Left kidney (tissue), 2 donors: ENCODE measurements around the gene ADCY10. TPM values are rescaled to one million over a fixed set of nuclear protein-coding genes. Genes with fewer than 3 reads are reported as not detected.

Experiments used
- DNase-seq: peaks from one replicate; pipeline ENCODE4 v3.0.0-alpha.2; 2013
- polyA plus RNA-seq: library from polyadenylated mRNA; unstranded; fragments of 120-200 nt; gene quantifications from one replicate; pipeline ENCODE4 v1.2.1, GENCODE V29; 2013; ENCODE audit not compliant: insufficient read length

Gene ADCY10
- polyA plus RNA-seq, 1 donor, result 0.83 TPM

DNA sequence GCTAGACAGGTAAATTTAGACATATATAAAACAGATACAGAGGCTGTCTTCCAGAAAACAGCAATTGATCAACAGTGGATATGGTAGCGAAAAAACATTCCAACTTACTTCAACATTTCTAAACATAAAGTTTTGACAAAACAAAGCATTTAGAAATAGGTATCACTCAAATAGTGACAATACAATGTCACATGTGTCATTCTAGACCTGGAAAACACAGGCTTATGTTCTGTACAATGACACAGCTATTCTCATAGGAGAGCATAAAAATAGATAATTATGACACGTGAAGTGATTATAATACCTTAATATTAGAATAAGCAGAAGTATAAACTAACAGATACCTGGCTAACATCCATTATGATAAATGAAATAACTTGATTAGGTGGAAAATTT lies 14.5 kb upstream of the ADCY10 start:
- DNase-seq, result no peak

DNA sequence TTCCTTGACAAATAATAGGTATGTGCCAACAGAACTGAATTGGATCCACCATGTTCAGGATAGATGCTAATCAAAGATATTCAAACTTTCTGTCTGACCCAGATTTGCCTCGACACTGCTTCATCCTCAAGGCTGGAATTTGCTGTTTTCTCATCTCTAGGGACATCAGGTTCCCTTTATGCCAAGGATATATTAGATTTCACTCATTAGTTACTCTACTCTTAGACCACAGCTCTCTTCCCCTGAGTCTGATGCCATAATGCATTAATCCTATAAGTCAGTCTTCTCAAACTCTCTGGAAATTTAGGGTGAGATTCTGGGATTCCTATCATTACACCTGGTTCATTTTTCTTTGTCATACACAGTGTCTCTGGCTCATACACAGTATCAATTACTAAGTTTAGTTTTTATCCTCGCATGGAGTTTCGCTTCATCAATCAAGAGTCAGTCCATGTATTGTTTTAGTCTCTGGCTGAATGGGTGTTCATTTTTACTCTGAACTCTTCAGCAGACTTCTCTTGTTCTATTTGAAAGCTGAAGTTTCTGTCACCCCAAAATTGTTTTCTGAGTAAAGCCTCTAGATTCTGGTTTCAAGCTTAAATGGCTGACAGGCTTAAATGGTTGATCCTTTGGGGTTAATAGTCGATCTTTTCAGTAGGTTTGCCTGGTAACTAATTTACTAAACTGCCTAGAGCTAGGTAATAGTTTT lies 13.3 kb upstream of the ADCY10 start:
- DNase-seq, result no peak

DNA sequence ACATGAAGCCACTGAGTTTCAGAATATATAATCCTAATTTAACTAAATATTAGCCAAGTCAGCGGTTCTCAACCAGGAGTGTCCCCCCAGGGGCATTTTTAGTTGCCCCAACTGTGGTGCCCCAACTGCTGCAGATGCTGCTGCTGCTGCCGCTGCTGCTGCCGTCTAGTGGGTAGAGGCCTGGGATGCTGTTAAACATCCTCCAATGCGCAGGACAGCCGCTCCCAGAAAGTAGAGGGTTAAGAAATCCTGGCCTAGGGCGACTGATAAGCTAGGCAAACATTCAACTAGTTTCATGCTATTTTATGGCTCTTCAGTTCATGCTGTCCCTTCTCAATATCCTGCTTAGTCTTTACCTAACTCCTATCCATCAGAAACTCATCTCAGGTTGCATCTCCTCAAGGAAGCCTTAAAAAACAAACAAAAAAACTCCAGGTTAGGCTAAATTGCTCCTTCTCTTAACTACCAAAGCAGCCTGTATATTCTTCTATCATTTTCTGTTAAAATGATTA lies 12.6 kb upstream of the ADCY10 start:
- DNase-seq, result no peak

DNA sequence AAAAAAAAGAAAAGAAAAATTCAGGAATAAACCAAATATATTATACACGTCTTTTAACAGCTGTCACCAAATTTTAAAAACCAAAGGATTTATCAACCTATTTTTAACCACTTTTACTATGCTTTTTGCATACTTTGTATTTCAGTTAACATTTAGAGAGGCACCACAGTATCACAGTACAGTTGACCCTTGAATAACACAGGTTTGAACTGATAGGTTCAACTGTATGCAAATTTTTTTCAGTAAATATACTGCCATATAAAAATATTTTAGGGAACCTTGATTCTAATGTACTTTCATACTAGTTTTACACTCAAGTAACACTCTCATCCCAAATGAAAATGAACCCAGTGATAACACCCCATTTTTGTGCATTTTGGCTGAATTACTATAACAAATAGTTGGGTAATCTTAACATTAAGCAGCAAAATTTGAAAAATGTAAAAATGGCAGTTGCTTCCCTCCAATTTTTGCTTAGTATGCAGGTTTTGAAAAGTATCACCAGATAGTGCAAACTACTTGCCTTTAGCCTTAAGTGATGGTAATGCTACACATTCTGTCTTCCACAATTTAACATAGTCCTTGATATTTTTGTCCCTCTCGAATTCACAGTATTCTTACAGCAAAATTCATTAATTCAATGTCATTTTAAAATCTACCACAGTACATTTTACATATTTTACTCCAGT lies 10.8 kb upstream of the ADCY10 start:
- DNase-seq, result no peak

DNA sequence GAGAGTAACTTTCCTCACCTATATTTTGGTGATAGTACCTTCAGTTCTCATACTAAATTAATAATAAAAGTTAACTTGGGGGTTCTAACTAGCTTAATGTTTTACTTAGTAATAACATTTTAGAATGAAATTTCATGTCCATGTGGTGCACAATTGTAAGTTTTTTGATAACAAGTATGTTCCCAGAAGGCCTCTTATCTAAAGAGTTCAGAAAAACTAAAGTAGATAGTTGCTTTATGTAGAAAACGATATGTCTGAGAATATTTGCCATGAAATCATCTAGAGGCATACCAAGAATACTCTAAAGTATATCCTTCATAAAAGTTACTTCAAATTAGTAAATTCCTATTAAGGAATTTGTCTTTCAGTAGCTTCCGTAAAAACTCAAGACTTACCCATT lies 10.2 kb upstream of the ADCY10 start:
- DNase-seq, result no peak

DNA sequence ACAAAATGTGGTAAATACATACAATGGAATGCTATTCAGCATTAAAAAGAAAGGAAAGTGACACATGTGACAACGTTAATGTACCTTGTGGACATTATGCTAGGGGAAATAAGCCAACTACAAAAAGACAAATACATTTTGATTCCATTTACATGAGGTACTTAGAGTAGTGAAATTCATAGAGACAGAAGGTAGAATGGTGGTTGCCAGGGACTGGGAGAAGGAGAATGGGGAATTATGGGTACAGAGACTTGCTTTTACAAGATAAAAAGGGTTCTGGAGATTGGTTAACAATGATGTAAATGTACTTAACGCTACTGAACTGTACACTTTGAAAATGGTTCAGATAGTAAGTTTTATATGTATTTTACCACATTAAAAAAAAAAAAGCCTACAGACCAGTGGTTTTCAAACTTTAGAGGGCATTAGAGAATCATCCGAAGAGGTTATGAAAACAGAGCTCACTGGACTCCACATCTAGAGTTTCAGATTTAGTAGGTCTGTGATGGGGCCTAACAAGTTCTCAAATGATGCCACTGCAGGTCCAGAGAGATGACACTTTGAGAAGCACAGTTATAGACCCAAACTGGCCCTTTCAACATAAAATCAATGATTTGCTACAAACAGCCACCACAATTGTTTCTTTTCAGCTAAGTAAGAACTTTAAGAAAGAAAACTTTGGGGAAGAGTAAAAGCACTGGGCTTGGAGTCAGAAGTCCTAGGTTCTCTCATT lies 9.6 kb upstream of the ADCY10 start:
- DNase-seq, result no peak

DNA sequence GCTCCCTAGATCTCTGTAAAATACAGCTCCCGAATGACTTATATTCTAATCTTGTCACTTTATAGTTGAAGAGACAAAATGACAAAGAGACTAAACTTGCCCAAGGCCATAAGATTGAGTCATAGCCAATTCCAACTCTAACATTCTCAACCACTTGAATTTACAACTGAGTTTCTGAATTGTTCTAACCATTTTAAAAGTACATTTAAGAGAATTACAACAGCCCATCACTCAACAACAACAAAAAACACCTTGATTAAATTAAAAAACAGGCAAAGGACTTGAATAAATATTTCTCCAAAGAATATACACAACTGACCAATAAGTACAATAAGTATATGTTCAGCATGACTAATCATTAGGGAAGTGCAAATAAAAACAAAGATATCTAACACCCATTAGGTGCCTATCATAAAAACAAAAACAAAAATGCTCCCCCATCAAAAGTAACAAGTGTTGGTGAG lies 8.7 kb upstream of the ADCY10 start:
- no peak for DNase-seq

DNA sequence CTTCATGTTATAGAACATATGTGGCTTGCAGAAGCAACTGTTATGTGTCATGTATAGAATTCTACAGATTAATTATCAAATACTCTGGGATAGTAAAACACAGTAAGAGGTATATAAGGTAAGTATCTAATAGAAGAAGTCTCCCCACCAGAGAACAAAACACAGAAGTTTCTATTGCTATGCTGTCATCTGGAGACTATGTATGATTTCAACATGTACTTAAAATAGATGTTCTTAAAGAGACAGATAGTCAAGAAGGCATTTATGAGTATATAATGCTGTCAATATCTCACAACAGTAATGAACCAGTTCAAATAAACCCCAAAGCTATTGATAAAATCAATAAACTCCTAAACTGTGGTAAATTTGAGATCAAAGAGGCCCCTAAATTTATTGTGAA lies 8.1 kb upstream of the ADCY10 start:
- no peak for DNase-seq

DNA sequence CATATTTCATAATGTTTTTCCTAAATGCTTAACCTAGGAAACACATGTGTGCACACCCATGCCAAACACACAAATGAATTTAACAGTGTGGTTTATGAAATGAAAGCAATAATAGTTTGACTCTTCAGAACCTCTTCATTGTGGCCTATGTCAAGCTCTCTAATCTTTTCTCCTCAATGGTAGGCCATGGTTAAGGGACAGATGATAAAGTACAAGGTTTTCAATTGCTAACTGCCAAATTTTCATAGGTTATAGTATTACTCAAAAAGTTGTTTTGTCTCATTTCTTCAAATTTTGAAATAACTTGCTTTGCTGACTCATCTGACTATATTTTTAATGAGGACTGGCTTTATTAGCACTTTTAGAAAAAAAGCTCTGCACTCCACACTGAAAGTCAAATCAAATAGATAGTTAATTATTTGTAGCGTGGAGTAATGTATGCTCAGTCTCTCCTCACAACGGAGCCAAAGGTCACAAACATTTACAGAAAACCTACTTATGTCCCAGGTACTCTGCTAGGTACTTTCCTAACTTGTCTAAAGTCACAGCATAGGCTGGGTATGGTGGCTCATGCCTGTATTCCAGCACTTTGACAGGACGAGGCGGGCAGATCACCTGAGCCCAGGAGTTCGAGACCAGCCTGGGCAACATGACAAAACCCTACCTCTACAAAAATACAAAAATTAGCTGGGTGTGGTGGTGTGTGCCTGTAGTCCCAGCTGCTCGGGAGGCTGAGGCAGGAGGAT lies 3.0 kb upstream of the ADCY10 start:
- DNase-seq, result no peak

DNA sequence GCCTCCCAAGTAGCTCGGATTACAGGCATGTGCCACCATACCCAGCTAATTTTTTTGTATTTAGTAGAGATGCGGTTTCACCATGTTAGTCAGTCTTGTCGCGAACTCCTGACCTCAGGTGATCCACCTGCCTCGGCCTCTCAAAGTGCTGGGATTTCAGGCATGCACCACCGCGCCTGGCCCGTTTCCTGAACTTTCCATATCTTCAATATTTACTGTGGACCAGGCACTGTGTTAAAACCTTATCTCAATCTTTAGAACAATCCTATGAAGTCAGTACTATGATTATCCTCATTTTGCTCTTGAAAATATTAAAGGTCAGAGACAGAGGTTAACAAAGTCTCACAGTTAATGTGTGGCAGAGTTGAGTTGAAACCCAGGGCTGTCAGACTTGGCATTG lies 1.6 kb upstream of the ADCY10 start:
- no peak for DNase-seq

DNA sequence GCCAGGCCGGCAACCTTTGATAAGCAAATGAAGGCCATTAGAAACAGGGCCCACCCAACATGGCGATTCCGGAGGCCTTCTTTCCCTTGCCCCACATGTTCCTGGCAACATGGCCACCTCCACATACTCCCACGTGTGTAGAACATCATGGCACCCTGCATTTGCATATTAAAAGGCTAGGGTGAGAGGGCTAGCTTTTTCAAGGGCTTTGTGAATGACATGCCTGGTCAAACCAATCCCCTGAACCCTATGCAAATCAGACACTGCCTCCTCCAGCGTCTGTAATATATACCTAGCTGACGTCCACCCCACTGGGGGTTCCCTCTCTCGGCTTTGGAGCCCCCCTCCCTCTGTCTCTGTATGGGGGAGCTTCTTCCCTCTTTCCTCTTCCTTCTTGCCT lies 1.6 kb downstream of the ADCY10 start:
- no peak for DNase-seq

DNA sequence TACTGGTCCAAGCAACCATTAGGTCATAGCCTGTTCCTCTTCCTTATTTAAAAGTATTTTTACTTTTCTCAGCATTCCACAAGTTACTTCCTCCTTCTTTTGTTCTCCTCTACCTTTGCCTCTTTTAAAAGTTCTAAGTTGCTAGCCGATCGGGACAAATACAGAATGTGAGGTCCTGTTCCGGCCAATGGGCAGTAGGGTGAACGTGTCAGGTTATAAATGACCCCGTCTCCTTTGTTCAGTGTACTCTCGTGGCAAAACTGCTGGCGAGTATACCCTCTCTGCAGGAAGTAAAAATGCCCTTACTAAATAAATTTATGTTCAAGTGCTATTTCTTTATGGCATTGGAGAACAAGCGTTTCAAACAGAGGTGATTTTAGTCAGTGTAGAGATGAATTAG lies 2.5 kb downstream of the ADCY10 start:
- DNase-seq, result no peak

DNA sequence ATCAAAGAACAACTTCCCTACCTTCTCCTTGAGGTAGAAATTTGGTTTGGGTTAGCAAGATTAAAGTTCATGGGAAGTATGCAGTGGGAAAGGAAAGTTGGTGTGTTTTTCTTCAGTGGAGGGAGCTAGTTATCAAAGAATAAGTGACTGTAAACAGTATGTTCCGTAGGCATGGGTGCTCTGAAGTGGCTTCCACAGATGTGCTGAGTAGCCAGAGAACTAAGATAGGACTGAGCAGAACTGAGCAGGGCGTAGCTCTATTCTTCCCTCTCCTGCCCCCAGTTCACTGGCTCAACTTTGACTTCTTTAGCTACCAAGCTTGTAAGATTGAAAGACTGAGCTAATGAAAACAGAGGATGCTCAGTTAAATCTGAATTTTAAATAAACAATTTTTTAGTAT lies 3.4 kb downstream of the ADCY10 start:
- no peak for DNase-seq

DNA sequence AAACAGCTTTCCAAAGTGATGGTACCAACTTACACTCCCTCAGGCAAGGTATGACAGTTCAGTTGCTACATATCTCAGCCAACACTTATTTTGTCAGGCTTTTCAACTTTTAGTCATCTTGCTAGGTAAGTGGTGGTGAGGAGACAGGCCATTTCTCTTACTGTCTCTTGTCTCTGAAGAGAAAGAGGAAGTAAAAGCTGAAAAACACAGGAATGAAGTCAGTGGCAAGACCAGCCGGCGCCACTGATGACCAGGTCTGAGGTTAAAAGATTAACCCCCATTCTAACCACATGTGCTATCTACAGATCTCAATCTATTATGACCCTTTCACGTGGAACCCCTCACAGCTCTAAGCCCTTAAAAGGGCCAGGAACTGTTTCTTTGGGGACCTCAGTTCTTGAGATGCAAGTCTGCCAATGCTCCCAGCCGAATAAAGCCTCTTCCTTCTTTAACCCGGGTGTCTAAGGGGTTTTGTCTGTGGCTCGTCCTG lies 4.2 kb downstream of the ADCY10 start:
- DNase-seq, result no peak

DNA sequence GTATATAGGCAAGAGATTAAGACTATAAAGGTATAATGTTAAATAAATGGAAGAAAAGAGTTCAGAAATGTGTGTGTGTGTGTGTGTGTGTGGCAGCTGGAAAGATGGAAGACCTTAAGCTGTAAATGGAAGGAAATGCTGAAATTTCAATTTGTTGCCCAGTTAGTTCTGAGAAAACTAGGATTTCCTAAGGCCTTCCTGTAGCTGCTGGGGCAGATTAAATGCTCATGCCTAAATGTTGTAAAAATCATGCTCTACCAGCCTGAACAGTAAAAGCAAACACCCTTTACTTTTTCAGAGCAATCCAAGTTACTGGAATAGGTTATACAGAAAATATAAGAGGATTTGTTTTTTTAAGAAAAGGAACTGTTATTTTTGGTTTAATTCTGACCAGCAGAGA lies 8.3 kb downstream of the ADCY10 start:
- DNase-seq, result no peak

DNA sequence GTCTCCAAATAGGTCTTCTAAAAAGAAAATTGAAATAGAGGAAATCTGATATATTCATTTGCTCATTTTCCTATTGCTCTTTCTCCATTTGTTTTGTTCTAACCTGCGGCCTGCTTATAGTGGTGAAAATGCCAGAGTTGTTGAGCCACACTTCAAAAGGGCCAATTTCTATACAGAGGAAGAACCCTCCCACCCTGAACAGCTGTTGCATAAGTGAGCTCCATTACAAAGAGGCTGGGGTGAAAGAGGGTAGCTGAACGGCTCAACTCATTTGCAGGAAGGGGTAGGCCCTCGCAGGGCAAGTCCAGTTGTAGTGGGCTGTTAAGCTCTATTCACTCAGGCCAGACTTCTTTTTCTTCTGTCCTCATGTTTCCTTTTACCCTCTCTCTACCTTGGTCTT lies 8.8 kb downstream of the ADCY10 start:
- no peak for DNase-seq

DNA sequence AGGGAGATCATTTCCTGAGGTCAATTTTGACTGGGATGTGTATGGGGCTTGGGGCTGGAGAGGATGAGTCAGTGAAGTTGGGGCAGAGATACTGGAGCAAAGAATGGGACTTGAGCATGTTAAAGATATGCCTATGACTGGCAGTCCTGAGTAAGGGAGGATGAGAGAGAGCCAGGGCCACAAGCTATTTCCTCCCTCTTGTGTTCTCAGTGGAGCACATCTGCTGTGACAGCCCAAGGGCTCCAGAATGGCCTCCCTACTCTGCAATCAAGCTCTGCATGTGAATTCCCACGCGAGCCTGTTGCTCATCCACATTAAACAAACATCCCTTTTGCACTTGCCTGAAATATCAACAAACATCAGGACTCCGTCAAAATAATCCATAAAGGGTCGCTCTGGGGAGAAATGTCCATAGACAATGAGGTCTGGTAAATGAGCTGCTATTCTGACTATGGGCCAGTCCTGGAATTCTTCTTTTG lies 9.2 kb downstream of the ADCY10 start:
- no peak for DNase-seq

DNA sequence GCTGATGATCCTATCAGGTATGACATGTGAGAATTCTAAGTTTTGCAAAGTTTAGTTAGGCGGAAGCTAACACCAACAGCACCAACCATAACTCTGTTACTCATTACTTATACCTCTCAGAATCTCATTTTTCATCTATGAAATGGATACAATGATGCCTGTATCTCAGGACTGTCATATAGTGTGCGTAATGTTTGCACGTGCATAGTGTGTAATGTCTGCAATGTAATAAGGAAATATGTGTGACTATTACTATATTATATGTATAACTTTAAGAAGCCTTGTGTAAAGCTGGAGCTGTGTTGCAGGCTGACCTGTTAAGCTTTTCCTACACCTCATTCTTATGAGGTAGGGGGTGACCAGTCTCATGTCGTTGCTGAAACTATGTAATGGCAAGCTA lies 13.0 kb downstream of the ADCY10 start:
- DNase-seq, result no peak

DNA sequence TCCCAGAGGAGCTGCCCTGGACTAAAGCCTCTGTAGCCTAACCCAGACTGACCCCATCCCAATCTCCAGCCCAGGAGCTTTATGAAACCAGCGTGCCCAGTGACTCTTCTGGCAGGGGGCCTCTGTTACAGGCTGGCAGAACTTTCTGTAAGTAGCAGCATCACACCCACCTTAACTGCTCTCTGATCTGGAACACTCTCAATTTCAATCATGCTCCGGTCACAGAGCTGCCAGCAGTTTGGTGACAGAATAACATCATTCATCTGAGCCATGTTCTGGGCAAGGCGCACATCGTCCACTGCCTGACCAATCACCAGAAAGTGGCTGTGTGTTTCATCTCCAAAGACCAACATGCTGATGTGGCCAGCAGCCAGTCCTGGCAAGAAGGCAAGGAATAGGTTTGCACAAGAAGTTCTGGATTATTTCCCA lies 14.7 kb downstream of the ADCY10 start:
- DNase-seq, result no peak

DNA sequence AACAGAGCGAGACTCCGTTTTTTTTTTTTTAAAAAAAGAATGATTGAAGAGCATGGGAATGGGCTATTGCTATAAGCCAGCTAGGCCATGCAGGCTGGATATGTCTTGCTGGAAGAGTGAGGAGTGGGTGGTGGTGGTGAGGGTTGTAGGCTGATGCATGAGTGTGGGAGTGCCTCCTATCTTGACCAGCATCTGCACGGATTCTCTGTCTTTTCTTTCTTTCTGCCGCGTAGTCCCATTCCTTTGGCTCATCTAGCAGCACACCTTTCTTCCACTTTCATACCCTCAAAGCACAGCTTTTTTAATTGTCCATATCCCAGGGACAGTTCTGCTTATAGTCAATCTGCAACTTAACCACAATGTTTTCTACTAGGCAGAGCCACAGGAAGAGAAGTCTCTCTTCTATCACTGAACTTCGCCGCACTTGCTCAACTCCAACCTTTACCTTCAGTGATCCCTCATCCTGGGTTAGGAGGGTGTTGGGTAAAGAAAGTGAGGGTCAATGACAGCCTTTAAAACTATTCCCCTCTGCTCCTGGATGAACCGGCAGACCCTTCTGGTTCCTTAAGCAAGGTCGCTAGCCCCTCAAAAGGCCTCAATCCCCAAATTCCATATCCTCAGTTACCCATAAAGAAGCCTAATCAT lies 15.2 kb downstream of the ADCY10 start:
- DNase-seq, result no peak

DNA sequence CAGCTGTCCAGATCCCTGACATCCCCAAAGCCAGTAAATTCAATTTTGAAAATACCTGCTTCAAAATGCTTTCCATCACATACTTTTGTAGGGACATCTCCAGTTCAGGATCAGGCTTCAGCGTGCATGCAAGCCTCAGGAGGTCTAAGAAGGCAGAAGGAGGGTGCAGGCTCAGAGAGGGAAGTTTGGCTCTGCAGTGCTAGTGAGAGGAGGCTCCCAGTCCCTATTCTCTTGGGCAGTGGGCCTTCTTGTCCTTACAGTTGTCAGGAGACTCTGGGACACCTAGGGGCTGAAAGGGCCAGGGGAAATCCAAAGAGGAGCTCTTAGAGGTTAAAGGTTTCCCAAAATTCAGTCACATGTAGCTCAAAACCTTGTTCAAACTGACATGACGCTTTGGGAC lies 20.1 kb downstream of the ADCY10 start:
- no peak for DNase-seq

DNA sequence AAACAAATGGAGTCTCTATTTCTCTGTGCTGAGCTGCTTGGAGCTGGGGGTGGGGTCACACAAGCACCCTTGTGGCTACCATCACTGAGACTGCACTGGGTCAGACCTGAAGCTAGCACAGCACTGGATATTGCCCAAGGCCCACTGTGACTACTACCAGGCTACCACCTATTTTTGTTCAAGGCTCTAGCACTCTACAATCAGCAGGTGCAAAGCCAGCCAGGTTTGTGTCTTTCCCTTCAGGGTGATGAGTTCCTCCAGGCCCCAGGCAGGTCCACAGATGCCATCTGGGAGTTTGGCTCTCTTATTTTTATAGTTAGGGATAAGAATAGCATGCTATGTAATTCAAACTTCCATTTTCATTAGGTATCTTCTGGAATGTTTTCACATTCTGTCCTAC lies 23.5 kb downstream of the ADCY10 start:
- DNase-seq, result no peak
